Measurements from ENCODE around the gene PMEPA1. TPM values are rescaled to one million over a fixed set of nuclear protein-coding genes. Genes with fewer than 3 reads are reported as not detected.

Gene PMEPA1
- total RNA-seq, 2 experiments from 2014 or later: 1.4 to 3.7 TPM

DNA sequence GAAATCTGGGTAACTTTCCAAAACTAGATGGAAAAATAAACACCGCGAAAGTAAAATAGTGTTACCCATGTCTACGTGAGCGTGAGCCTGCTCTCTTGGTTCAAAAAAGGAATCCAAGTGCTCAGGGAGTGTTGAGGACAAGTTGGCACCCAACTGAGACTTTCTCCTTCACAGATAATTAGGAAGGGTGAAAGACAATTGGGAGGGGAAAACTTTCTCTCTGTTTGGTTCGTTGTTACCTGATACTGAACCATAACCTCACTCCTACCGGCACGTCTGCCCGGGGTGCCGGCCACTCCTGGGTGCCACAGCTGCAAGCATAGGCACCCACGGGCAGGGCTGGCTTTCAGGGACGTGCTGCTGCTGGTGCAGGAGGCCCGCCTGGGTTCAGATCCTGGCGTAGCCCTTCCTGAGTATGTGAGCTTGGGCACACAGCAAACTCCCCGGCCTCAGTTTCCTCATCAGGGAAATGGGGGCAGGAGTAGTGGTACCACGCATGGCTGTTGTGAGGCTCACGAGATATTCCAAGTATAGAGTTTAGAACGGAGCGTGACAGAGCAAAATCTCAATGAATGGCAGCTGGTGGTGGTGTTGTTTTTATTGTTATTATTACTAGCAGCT, 38.2 kb upstream of the PMEPA1 start:
- ChIA-PET POLR2A (interaction anchor here (0.6 kb wide), 1 partner anchor 289 kb away, joined by 3 read pairs; no protein-coding TSS in a partner anchor), CTCF (ENCODE audit: unreplicated experiment) (no interaction called here)
- Histone ChIP-seq H3K4me3 (ENCODE audit: low read depth, low read length, poor library complexity, severe bottlenecking) (no peak overlapping the region), H3K27ac (ENCODE audit: low read depth, low read length, poor library complexity, severe bottlenecking) (no peak overlapping the region), H3K9me3 (ENCODE audit: low read length) (no peaks in the 10 kb centered on the region), H2AFZ (ENCODE audit: low read length) (no peak overlapping the region), H4K20me1 (ENCODE audit: insufficient read depth, low read length) (no peaks in the 10 kb centered on the region), H3K4me2 (ENCODE audit: low read length) (no peak overlapping the region), H3K9me2 (ENCODE audit: insufficient read depth, low read length) (no peaks in the 10 kb centered on the region), H3K36me3 (ENCODE audit: insufficient read depth, low read length) (no peaks in the 10 kb centered on the region), H3K79me2 (ENCODE audit: insufficient read depth, low read depth, low read length) (no peaks in the 10 kb centered on the region), H3K4me1 (ENCODE audit: insufficient read depth, low read length, poor library complexity, severe bottlenecking) (no peaks in the 10 kb centered on the region)
- BruUV-seq (replicated peaks): no TSS peak
- DNase-seq (ENCODE audit: low spot score): no peak
- intact Hi-C loops (cut with micrococcal nuclease; ENCODE audit: unreplicated experiment): no loop called here
- TF ChIP-seq, protein P1, sequence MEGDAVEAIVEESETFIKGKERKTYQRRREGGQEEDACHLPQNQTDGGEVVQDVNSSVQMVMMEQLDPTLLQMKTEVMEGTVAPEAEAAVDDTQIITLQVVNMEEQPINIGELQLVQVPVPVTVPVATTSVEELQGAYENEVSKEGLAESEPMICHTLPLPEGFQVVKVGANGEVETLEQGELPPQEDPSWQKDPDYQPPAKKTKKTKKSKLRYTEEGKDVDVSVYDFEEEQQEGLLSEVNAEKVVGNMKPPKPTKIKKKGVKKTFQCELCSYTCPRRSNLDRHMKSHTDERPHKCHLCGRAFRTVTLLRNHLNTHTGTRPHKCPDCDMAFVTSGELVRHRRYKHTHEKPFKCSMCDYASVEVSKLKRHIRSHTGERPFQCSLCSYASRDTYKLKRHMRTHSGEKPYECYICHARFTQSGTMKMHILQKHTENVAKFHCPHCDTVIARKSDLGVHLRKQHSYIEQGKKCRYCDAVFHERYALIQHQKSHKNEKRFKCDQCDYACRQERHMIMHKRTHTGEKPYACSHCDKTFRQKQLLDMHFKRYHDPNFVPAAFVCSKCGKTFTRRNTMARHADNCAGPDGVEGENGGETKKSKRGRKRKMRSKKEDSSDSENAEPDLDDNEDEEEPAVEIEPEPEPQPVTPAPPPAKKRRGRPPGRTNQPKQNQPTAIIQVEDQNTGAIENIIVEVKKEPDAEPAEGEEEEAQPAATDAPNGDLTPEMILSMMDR (conservative IDR thresholded peaks at IDR 0.05; ENCODE audit: low read length): no peak
- no peak for TF ChIP-seq EZH2phosphoT487 (IDR thresholded peaks at IDR 0.05; ENCODE audit: borderline replicate concordance, low read depth, low read length)

DNA sequence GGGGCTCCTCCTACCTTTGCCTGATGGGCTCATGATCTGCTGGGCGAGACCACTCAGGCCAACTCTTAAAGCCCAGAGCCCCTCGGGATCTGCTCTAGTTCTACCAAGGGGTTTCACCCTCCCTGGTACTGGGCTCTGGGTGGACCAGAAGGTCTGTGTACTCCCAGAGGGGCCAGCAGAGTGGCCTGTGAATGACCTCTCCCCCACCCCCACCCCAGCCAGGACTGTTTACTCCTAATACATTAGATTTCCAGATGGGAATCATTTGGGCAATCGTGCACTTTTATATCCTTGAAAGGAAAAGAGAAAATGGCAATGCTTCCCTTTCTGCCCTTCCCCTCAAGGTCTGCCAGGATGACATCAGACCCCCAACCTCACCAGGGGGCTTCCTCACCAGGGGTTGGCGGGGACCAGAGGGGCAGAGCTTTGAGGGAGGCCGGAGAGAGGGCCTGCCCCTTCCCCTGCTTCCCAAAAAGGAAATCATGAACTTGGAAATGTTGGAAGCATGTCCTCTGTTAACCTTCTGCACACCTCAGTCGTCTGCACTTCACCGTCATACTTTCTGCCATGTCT, 37.1 kb upstream of the PMEPA1 start:
- POLR2A ChIA-PET: no interaction called here
- intact Hi-C loops (cut with micrococcal nuclease; ENCODE audit: unreplicated experiment): no loop called here

DNA sequence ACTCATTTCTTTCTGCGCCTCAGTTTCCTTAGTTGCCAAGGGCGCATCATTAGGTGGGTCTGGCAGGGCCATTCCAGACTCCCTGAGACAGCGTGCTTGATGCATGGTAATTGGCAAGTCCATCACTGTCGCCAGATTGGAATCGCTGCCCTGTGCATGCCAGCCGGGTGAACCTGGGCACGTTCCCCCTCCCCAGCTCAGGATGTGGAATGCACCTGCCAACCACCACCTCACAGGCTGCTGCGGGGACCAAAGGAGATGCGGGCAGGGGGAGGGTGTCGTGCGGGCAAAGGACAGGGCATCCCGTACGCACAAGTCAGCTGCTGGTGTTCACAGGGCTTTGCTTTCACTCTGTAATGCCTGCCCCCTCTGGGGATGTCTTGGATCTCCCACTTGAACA, 36.4 kb upstream of the PMEPA1 start:
- no peak for TF ChIP-seq EZH2phosphoT487 (IDR thresholded peaks at IDR 0.05; ENCODE audit: borderline replicate concordance, low read depth, low read length)
- TF ChIP-seq, protein P1 (conservative IDR thresholded peaks at IDR 0.05; ENCODE audit: low read length): no peak
- Histone ChIP-seq H3K27ac (ENCODE audit: low read depth, low read length, poor library complexity, severe bottlenecking) (no peak overlapping the region), H3K36me3 (ENCODE audit: insufficient read depth, low read length) (no peaks in the 10 kb centered on the region), H3K4me1 (ENCODE audit: insufficient read depth, low read length, poor library complexity, severe bottlenecking) (no peaks in the 10 kb centered on the region), H3K79me2 (ENCODE audit: insufficient read depth, low read depth, low read length) (no peaks in the 10 kb centered on the region), H3K4me2 (ENCODE audit: low read length) (no peak overlapping the region), H3K4me3 (ENCODE audit: low read depth, low read length, poor library complexity, severe bottlenecking) (no peak overlapping the region), H4K20me1 (ENCODE audit: insufficient read depth, low read length) (no peaks in the 10 kb centered on the region), H2AFZ (ENCODE audit: low read length) (no peak overlapping the region), H3K9me3 (ENCODE audit: low read length) (no peaks in the 10 kb centered on the region), H3K9me2 (ENCODE audit: insufficient read depth, low read length) (no peaks in the 10 kb centered on the region)
- intact Hi-C loops (cut with micrococcal nuclease; ENCODE audit: unreplicated experiment): no loop called here
- no peak for DNase-seq (ENCODE audit: low spot score)
- no TSS peak for BruUV-seq (replicated peaks)
- ChIA-PET POLR2A (no interaction called here), CTCF (ENCODE audit: unreplicated experiment) (no interaction called here)

More for the DNA sequence above, 37.1 kb upstream of the PMEPA1 start:
- no peaks in the 10 kb centered on the region for H3K36me3 ChIP-seq (ENCODE audit: insufficient read depth, low read length)
- TF ChIP-seq, protein P1 (conservative IDR thresholded peaks at IDR 0.05; ENCODE audit: low read length): no peak
- no peak for TF ChIP-seq EZH2phosphoT487 (IDR thresholded peaks at IDR 0.05; ENCODE audit: borderline replicate concordance, low read depth, low read length)
- no peak overlapping the region for H2AFZ ChIP-seq (ENCODE audit: low read length)
- CTCF ChIA-PET (ENCODE audit: unreplicated experiment): no interaction called here
- H3K4me3 ChIP-seq (ENCODE audit: low read depth, low read length, poor library complexity, severe bottlenecking): no peak overlapping the region
- no peaks in the 10 kb centered on the region for H3K4me1 ChIP-seq (ENCODE audit: insufficient read depth, low read length, poor library complexity, severe bottlenecking)
- DNase-seq (ENCODE audit: low spot score): no peak
- H3K79me2 ChIP-seq (ENCODE audit: insufficient read depth, low read depth, low read length): no peaks in the 10 kb centered on the region
- no TSS peak for BruUV-seq (replicated peaks)
- H3K27ac ChIP-seq (ENCODE audit: low read depth, low read length, poor library complexity, severe bottlenecking): no peak overlapping the region
- no peaks in the 10 kb centered on the region for H4K20me1 ChIP-seq (ENCODE audit: insufficient read depth, low read length)
- H3K9me3 ChIP-seq (ENCODE audit: low read length): no peaks in the 10 kb centered on the region
- H3K4me2 ChIP-seq (ENCODE audit: low read length): no peak overlapping the region
- no peaks in the 10 kb centered on the region for H3K9me2 ChIP-seq (ENCODE audit: insufficient read depth, low read length)

Measured in OCI-LY7 (cell line).